ENCODE results near the gene DLAT. TPM values are rescaled to one million over a fixed set of nuclear protein-coding genes. Genes with fewer than 3 reads are reported as not detected.
A peak's percentile ranks its signal among the peaks of the same experiment; 100 is the strongest.
"Not testable (repeated sequence)": the region's sequence is repeated elsewhere in the genome, so short reads cannot be mapped to it uniquely, and the experiment has no call there.

Gene DLAT
- total RNA-seq, 2 experiments from 2014 or later: 10.7 to 10.8 TPM

GRCh38 chr11:112086422-112087191 is 61.4 kb downstream of the DLAT start, which contains the start of the genes SDHD and TIMM8B:
Gene SDHD, plus strand, starts transcription at chr11:112086873. Its CDS starts 35 bp downstream, at chr11:112086908.
Gene TIMM8B, minus strand, starts transcription at chr11:112086756. Its CDS starts 33 bp downstream, at chr11:112086723.
- H3K4me1 Mint-ChIP-seq (ENCODE audit: low read depth): peaks cover 54% of the 10 kb centered on the region
- POLR2A ChIA-PET: interaction anchor here (0.6 to 3.9 kb wide), 8 partner anchors 8 to 1229 kb away, joined by 3 to 36 read pairs (median 4); partner anchors contain the start of genes ALG9, NKAPD1, PIH1D2 and PTS

DNA sequence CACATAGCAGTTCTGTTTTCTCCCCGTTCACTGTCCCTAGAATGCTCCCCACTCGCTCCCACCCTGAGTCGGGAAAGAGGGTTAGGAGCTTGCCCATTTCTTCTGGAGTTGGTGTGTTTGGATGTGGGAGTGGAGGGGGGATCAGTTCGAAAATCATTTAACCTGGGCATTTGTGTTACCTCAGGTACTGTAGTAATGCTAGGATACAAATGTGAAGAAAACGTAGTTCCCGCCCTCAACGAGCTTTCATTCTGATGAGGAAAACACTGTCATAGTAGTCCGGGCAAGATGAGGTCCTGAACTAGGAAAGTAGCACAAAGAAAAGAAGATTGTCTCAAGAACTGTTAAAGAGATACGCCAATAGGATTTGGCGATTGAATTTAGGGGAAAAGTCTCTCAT is 62.0 kb downstream of the DLAT start:
- Mint-ChIP-seq H3K27me3 (no peaks in the 10 kb centered on the region), H3K9me3 (no peaks in the 10 kb centered on the region), H3K4me1 (ENCODE audit: low read depth) (peaks cover 54% of the 10 kb centered on the region), H3K36me3 (ENCODE audit: low read depth) (peaks cover 97% of the 10 kb centered on the region), H3K4me3 (peak overlapping the region; percentile 99), H3K27ac (peak overlapping the region; percentile 94)
- DNase-seq (no peak), ATAC-seq (ENCODE audit: poor library complexity) (no peak)
- ChIA-PET CTCF (interaction anchor here (0.6 to 1.6 kb wide), 4 partner anchors 10 to 148 kb away, joined by 3 to 4 read pairs (median 3); no protein-coding TSS in a partner anchor), POLR2A (interaction anchor here (0.6 to 3.9 kb wide), 8 partner anchors 8 to 1228 kb away, joined by 3 to 36 read pairs (median 4); partner anchors contain the start of genes ALG9, NKAPD1, PIH1D2 and PTS)
- intact Hi-C loops (cut with DNase I, micrococcal nuclease): loop anchor here (2.0 to 10.0 kb wide), 7 partner anchors 60 to 1228 kb away; partner anchors contain the start of genes DLAT (in 2 of the 2), SIK2 (in 1 of the 2) and TTC12 (in 1 of the 2)
- H3K4me3 ChIP-seq (ENCODE audit: low read length): peak overlapping the region; percentile 88
- H3K9me3 ChIP-seq (ENCODE audit: control insufficient read depth in 1 of 2, insufficient read depth in 1 of 2, low read length in 2 of 2): no peaks in the 10 kb centered on the region
- H3K36me3 ChIP-seq (ENCODE audit: insufficient read depth, low read length): peaks cover 64% of the 10 kb centered on the region
- H3K27ac ChIP-seq (ENCODE audit: low read depth in 1 of 2, low read length in 2 of 2): peak overlapping the region; percentile 35 to 75
- H3K4me1 ChIP-seq (ENCODE audit: insufficient read depth, low read length): peaks cover 32% of the 10 kb centered on the region
- no peaks in the 10 kb centered on the region for H3K27me3 ChIP-seq (ENCODE audit: control insufficient read depth in 1 of 2, insufficient read depth in 2 of 2, low read length in 2 of 2)
- TF ChIP-seq, protein P1, sequence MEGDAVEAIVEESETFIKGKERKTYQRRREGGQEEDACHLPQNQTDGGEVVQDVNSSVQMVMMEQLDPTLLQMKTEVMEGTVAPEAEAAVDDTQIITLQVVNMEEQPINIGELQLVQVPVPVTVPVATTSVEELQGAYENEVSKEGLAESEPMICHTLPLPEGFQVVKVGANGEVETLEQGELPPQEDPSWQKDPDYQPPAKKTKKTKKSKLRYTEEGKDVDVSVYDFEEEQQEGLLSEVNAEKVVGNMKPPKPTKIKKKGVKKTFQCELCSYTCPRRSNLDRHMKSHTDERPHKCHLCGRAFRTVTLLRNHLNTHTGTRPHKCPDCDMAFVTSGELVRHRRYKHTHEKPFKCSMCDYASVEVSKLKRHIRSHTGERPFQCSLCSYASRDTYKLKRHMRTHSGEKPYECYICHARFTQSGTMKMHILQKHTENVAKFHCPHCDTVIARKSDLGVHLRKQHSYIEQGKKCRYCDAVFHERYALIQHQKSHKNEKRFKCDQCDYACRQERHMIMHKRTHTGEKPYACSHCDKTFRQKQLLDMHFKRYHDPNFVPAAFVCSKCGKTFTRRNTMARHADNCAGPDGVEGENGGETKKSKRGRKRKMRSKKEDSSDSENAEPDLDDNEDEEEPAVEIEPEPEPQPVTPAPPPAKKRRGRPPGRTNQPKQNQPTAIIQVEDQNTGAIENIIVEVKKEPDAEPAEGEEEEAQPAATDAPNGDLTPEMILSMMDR (IDR thresholded peaks at IDR 0.05): no peak

More at GRCh38 chr11:112086422-112087191, 61.4 kb downstream of the DLAT start, which contains the start of the genes SDHD and TIMM8B:
- Mint-ChIP-seq H3K27ac (peak within 1 kb of the TSS; percentile 94), H3K27me3 (no peaks in the 10 kb centered on the region), H3K9me3 (no peaks in the 10 kb centered on the region), H3K36me3 (ENCODE audit: low read depth) (peaks cover 97% of the 10 kb centered on the region), H3K4me3 (peak within 1 kb of the TSS; percentile 99)
- H3K9me3 ChIP-seq (ENCODE audit: control insufficient read depth in 1 of 2, insufficient read depth in 1 of 2, low read length in 2 of 2): no peaks in the 10 kb centered on the region
- peaks cover 32% of the 10 kb centered on the region for H3K4me1 ChIP-seq (ENCODE audit: insufficient read depth, low read length)
- no peaks in the 10 kb centered on the region for H3K27me3 ChIP-seq (ENCODE audit: control insufficient read depth in 1 of 2, insufficient read depth in 2 of 2, low read length in 2 of 2)
- H3K36me3 ChIP-seq (ENCODE audit: insufficient read depth, low read length): peaks cover 63% of the 10 kb centered on the region
- peak within 1 kb of the TSS; percentile 35 to 75 for H3K27ac ChIP-seq (ENCODE audit: low read depth in 1 of 2, low read length in 2 of 2)
- peak within 1 kb of the TSS; percentile 88 for H3K4me3 ChIP-seq (ENCODE audit: low read length)
- CTCF ChIA-PET: interaction anchor here (0.6 to 1.6 kb wide), 4 partner anchors 10 to 148 kb away, joined by 3 to 4 read pairs (median 3); no protein-coding TSS in a partner anchor
- DNase-seq (peak; percentile 91 to 99 (median 94)), ATAC-seq (ENCODE audit: poor library complexity) (peak; percentile 93)
- intact Hi-C loops (cut with DNase I, micrococcal nuclease): loop anchor here (1.0 to 10.0 kb wide), 9 partner anchors 12 to 1228 kb away; partner anchors contain the start of genes DLAT (in 2 of the 2), NKAPD1 (in 2 of the 2), PIH1D2 (in 2 of the 2) and CFAP68 (in 1 of the 2)
- TF ChIP-seq, protein P1 (IDR thresholded peaks at IDR 0.05): peak; percentile 29

GRCh38 chr11:112095302-112095701 is 70.1 kb downstream of the DLAT start:
- H3K27ac ChIP-seq (ENCODE audit: low read depth in 1 of 2, low read length in 2 of 2); H3K9me3 Mint-ChIP-seq; H3K4me1 ChIP-seq (ENCODE audit: insufficient read depth, low read length); H3K9me3 ChIP-seq (ENCODE audit: control insufficient read depth in 1 of 2, insufficient read depth in 1 of 2, low read length in 2 of 2); H3K27ac Mint-ChIP-seq; ATAC-seq (ENCODE audit: poor library complexity); DNase-seq; H3K4me3 ChIP-seq (ENCODE audit: low read length); H3K27me3 Mint-ChIP-seq; intact Hi-C loops (cut with DNase I, micrococcal nuclease); CTCF ChIA-PET; H3K4me3 Mint-ChIP-seq; H3K27me3 ChIP-seq (ENCODE audit: control insufficient read depth in 1 of 2, insufficient read depth in 2 of 2, low read length in 2 of 2): not testable (repeated sequence)
- H3K4me1 Mint-ChIP-seq (ENCODE audit: low read depth): peaks cover 15% of the 10 kb centered on the region
- H3K36me3 ChIP-seq (ENCODE audit: insufficient read depth, low read length): peaks cover 58% of the 10 kb centered on the region
- peaks cover 73% of the 10 kb centered on the region for H3K36me3 Mint-ChIP-seq (ENCODE audit: low read depth)
- POLR2A ChIA-PET: interaction anchor here (0.7 to 1.1 kb wide), 3 partner anchors 9 to 1780 kb away, joined by 3 read pairs; partner anchors contain the start of genes SDHD and TIMM8B

Measured in CD4-positive, alpha-beta T cell (primary cell).